NCI-H524 (cell line): ENCODE results near the gene ADAMTS10.
A peak's percentile ranks its signal among the peaks of the same experiment; 100 is the strongest.
"Not testable (repeated sequence)": the region's sequence is repeated elsewhere in the genome, so short reads cannot be mapped to it uniquely, and the experiment has no call there.

Experiments used
- DNase-seq, 2 experiments: peaks; one replicate each; lab custom pipeline; 2025; lab: John Stamatoyannopoulos, UW

ADAMTS10 gene

GRCh38 chr19:8626842-8627241 is 16.3 kb upstream of the ADAMTS10 start:
- no peak for DNase-seq

GRCh38 chr19:8622886-8623285 is 12.4 kb upstream of the ADAMTS10 start:
- DNase-seq = not testable (repeated sequence)

DNA sequence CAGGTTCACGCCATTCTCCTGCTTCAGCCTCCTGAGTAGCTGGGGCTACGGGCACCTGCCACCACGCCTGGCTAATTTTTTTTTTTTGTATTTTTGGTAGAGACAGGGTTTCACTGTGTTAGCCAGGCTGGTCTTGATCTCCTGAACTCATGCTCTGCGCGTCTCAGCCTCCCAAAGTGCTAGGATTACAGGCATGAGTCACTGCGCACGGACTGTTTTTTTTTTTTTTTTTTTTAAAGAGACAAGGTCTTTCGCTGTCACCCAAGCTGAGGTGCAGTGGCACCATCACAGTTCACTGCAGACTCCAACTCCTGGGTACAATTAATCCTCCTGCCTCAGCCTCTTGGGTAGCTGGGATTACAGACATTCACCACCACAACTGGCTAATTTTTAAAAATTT is 8.2 kb upstream of the ADAMTS10 start:
- DNase-seq = no peak

DNA sequence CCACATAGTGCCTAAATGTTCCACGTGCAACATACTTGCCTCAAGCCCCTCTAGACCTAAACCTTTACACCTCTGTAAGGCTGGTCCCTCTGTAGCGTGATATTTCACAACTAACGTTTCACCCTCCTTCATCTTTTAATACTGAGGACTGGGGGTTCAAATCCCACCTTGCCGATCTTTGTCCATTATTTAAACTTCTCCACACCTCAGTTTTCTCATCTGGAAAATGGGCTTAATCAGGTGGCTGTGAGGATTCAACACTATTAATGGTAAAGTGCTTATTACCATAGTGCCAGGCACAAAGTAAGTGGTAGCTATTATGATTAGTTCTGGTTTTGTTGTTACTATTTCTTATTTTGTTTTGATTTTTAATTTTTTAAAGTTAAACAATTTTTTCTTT is 7.5 kb upstream of the ADAMTS10 start:
- no peak for DNase-seq

GRCh38 chr19:8617325-8617724 is 6.8 kb upstream of the ADAMTS10 start:
- DNase-seq = not testable (repeated sequence)

DNA sequence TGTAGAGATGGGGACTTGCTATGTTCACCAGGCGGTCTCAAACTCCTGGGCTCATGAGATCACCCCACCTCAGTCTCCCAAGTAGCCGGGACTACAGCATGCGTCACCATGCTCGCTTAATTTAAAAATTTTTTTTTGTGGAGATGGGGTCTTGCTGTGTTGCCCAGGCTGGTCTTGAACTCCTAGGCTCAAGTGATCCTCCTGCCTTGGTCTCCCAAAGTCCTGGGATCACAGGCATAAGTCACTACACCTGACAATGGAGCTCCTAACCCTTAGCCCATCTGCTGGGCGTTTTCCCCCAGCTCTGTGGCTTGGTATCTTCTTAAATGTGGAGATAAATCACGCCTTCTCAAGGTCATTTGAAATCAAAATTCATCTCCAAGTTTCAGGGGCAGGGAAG is 6.3 kb upstream of the ADAMTS10 start:
- DNase-seq = no peak

- DNase-seq = peak in 1 of 2 experiments; percentile 38
These were observed 5.5 kb upstream of the ADAMTS10 start for GRCh38 chr19:8615813-8616596.

- no peak for DNase-seq
These were observed 4.5 kb upstream of the ADAMTS10 start for GRCh38 chr19:8615024-8615423.

DNA sequence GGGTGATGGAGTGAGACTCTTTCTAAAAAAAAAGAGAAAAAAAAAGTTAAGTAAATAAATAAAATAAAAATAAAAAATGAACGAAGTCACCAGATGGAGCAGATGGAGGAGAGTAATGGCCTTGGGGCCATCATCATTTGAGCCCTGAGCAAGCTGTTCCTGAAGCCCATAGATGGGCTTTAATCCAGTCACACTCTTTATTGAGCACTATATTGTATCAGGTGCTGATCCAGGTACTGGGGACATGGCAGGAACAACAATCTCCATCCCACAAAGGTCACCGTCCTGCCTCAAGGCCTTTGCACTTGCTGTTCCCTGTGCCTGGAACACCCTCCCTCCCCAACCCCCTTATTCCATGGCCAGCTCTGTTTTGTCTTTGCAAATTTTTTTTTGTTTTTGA is 3.9 kb upstream of the ADAMTS10 start:
- DNase-seq = no peak

DNA sequence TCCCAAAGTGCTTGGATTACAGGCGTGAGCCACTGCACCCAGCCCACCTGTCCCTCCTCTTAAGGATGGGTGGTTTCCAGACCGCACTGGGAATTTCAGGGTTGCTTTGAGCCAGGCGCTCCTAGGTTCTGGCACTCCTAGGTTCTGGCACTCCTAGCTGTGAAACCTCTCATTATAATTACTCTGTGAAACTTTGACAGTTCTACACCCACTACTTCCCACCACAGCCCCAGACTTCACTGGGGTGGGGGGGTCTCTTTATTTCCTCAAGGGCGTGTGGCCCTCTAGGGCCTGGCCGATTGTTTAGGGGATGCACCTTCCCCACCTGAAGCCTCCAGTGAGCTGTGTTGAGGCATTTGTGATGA is 2.3 kb upstream of the ADAMTS10 start:
- DNase-seq = no peak

- DNase-seq = no peak
These were observed 1.6 kb upstream of the ADAMTS10 start for GRCh38 chr19:8611877-8612806.

- no peak for DNase-seq
These were observed 919 bp upstream of the ADAMTS10 start for GRCh38 chr19:8611391-8611876.

DNA sequence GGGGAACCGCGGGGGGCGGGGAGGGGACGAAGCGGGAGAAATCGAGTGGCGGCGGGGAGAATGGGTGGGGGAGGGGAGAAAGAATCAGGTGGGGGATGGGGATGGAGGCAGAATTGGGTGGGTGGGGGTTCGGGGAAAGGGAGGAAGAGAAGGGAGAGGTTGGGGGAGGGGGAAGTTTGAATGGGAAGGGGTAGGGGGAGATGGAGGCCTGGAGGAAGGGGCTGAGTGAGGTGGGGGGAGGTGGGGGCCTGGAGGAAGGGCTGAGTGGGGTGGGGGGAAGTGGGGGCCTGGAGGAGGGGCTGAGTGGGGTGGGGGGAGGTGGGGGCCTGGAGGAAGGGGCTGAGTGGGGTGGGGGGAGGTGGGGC is 403 bp upstream of the ADAMTS10 start:
- DNase-seq = no peak

- no peak for DNase-seq
These were observed 1.1 kb downstream of the ADAMTS10 start for GRCh38 chr19:8609279-8610040.

GRCh38 chr19:8608941-8609278 is 1.6 kb downstream of the ADAMTS10 start:
- DNase-seq = no peak

DNA sequence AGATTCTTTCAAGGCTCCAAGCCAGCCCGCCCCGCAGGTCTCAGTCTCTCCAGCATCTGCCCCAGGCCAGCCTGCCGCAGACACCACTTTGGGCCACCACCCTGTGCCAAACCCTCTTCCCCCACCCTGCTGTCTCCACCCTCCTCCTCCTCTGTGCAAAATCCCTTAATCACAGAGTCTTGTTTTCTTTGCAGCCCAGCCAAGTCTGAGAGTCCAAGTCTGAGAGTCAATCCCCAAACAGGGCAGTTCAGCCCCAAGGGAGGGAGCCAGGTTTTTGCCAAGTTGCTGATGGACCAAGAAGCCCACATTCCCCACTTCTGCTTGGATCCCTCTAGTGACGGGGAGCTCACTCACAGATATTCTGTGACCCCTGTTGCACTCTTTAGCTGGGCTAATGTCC is 3.1 kb downstream of the ADAMTS10 start:
- DNase-seq = no peak

DNA sequence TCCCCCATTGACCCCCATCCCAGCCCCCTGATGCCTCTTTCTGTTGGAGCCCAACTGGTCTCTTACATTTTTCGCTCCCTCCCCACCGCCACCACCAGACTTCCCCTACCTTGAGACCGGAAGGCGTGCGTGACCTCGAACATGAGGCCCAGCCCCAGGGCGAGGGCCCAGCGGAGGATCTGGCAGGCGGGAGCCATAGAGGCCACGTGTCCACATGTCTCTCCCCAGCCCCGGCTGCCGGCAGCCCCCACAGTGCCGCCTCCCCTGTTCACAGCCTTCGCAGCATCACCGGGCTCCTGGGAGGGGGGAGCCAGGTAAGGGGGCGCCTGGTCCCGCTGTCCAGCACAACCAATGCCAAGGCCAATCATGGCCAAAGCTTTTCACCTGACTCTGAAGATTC is 5.0 kb downstream of the ADAMTS10 start:
- DNase-seq = no peak

DNA sequence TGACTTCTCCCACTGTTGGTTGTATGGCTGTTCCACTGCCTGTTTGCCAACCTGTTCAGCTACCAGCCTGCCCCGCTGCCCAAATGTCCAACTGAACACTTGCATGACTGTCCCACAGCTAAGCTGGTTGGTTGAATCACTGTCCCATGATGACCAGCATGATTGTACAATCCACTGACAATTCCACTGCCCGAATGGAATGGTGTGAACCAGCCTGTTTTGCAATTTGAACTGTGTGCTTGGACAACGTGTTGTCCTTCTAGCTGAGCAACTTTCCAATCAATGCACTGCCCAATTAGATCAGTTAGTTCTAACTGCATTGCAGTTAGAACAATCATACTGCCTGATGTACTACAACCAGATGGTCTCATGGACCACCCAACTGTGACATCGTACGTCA is 8.7 kb downstream of the ADAMTS10 start:
- DNase-seq = no peak

- no peak for DNase-seq
These were observed 9.7 kb downstream of the ADAMTS10 start for GRCh38 chr19:8600816-8601215.

GRCh38 chr19:8600064-8600463 is 10.5 kb downstream of the ADAMTS10 start:
- DNase-seq = no peak

- no peak for DNase-seq
These were observed 14.3 kb downstream of the ADAMTS10 start for GRCh38 chr19:8596168-8596567.

DNA sequence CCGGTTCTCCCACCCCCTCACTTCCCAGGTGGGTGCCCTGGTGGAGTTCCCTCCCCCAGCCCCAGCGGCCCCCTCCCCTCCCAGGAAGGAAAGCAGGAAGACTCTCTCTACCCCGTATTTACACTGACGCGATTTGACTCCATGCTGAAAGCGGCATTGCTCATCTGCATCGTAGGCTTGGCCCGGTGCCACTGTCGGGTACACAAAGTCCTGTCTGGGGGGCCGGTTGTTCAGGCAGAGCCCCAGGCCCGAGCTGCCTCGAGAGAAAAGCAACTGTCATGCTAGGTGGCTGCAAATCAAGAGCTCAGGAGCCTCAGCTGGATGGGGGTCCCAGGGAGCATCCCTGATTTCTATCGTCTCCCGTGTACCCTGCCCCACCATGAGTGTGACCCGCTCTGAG is 14.9 kb downstream of the ADAMTS10 start:
- no peak for DNase-seq

DNA sequence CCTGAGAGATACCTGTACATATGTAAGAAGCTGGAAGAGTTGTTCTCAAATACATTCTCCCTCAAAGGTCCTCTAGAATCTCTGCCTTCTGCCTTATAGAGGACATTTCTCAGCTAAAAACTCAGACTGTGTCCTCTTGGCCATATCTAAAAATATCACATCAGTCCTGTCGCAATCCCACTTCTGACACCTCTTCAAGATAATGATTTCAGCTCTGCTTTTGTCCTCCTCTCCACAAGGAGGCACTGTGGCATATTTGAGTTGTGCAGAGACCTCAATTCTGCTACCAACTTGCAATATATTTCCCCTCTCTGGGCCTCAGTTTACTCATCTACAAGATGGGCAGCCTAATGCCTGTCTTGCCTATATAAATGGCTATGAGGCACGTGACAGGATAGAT is 16.6 kb downstream of the ADAMTS10 start:
- DNase-seq = no peak
